ENCODE data around the gene RABL2B.
"Not testable (repeated sequence)": the region's sequence is repeated elsewhere in the genome, so short reads cannot be mapped to it uniquely, and the experiment has no call there.

DNA sequence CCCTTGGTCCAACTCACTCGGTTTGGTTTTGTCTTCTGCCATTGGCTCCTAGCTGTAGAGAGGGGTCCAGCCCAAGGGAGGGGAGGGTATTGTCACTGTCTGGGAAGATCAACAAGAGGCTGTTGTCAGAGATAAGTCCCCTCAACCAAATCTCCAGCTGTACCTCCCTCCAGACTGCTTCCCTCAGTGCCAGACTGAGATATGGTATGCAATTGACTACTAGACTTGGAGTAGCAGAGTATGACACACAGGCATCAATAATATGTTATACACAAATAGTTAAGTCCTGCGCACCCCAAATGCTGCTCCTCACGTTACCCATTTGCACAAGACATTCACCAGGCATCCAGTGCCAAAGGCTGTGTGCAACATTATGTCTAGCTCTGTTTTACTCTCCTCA, 1.2 kb downstream of the RABL2B start:
- TF ChIP-seq, protein P1, sequence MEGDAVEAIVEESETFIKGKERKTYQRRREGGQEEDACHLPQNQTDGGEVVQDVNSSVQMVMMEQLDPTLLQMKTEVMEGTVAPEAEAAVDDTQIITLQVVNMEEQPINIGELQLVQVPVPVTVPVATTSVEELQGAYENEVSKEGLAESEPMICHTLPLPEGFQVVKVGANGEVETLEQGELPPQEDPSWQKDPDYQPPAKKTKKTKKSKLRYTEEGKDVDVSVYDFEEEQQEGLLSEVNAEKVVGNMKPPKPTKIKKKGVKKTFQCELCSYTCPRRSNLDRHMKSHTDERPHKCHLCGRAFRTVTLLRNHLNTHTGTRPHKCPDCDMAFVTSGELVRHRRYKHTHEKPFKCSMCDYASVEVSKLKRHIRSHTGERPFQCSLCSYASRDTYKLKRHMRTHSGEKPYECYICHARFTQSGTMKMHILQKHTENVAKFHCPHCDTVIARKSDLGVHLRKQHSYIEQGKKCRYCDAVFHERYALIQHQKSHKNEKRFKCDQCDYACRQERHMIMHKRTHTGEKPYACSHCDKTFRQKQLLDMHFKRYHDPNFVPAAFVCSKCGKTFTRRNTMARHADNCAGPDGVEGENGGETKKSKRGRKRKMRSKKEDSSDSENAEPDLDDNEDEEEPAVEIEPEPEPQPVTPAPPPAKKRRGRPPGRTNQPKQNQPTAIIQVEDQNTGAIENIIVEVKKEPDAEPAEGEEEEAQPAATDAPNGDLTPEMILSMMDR (IDR thresholded peaks at IDR 0.05) = not testable (repeated sequence)
- TF ChIP-seq POLR2A (IDR thresholded peaks at IDR 0.05) = not testable (repeated sequence)

Data from adrenal gland (tissue), 5 donors.